Coronary artery (tissue), 2 donors: ENCODE data around the gene ATP5MG.

Source experiments
- DNase-seq: peaks from one replicate; pipeline ENCODE4 v3.0.0-alpha.2; 2017; ENCODE audit warnings: low spot score
- H3K27ac ChIP-seq, 2 donors: fragments of 200-600 bp; sonication (generic); one replicate each; pipeline ENCODE4 v1.5.1; 2016 to 2019
- H3K4me3 ChIP-seq: fragments of 200-600 bp; sonication (generic); 2 replicates; pipeline ENCODE4 v1.5.1; 2016; ENCODE audit warnings: mild to moderate bottlenecking, moderate library complexity
- TF ChIP-seq, protein P1 (sequence below): fragments of 200-600 bp; sonication (generic); IDR thresholded peaks from one replicate; pipeline ENCODE4 v1.5.1; 2019; ENCODE audit warnings: antibody characterized with exemption

The ATP5MG gene

DNA sequence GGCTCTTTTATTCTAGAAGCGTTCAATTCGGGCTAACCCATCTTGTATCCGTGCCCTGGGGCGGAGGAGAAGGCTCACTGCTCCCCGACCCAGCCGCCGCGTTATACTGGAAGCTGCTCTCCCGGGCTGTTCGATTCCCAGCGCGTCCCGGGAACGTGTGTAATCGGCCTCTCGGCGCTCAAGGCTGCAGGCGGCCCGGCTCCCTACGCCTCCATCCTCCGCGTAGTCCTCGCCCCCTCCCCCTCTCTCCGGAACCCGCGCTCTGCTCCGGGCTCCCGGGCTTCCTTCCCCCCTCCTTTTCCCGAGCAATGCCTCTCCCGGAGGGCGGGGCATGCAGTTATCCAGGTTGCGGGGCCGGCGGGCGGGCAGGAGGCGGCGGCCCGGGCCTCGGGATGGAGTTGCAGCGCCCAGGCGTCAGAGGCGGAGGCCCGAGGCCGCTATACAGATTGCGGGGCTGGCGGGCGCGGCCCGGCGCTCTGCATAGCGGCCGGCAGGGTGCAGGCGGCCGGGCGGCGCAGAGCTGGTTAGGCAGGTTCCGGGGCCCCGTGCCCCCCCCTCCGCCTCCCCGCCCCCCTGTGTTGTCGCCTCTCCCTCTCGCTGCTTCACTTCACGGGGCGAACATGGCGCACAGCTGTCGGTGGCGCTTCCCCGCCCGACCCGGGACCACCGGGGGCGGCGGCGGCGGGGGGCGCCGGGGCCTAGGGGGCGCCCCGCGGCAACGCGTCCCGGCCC lies 34.7 kb downstream of the ATP5MG start, which contains the start of gene KMT2A:
Gene KMT2A, plus strand, starts transcription at position 600 of the 732 bp plus-strand sequence. Its CDS starts 21 bp downstream, at position 621.
- DNase-seq, result peak; percentile 99
- peak within 1 kb of the TSS; percentile 92 for H3K4me3 ChIP-seq
- TF ChIP-seq, protein P1, sequence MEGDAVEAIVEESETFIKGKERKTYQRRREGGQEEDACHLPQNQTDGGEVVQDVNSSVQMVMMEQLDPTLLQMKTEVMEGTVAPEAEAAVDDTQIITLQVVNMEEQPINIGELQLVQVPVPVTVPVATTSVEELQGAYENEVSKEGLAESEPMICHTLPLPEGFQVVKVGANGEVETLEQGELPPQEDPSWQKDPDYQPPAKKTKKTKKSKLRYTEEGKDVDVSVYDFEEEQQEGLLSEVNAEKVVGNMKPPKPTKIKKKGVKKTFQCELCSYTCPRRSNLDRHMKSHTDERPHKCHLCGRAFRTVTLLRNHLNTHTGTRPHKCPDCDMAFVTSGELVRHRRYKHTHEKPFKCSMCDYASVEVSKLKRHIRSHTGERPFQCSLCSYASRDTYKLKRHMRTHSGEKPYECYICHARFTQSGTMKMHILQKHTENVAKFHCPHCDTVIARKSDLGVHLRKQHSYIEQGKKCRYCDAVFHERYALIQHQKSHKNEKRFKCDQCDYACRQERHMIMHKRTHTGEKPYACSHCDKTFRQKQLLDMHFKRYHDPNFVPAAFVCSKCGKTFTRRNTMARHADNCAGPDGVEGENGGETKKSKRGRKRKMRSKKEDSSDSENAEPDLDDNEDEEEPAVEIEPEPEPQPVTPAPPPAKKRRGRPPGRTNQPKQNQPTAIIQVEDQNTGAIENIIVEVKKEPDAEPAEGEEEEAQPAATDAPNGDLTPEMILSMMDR, result no peak
- H3K27ac ChIP-seq, result peak within 1 kb of the TSS; percentile 90 to 94

DNA sequence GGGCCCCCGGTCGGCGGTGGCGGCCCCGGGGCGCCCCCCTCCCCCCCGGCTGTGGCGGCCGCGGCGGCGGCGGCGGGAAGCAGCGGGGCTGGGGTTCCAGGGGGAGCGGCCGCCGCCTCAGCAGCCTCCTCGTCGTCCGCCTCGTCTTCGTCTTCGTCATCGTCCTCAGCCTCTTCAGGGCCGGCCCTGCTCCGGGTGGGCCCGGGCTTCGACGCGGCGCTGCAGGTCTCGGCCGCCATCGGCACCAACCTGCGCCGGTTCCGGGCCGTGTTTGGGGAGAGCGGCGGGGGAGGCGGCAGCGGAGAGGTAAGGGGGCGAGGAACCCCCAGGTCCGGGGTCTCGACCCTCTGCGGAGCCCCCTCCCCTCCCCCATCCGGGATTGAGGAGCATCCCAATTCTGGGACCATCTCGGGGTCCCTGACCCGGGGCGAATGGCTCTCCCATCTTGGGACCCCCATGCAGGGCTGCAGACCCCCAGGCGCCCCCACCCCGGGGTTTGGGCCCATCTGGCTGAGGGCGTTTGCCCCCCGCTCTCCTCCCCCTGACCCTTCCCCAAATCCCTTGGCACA lies 35.3 kb downstream of the ATP5MG start:
- peak overlapping the region; percentile 92 for H3K4me3 ChIP-seq
- TF ChIP-seq, protein P1, result no peak
- peak overlapping the region; percentile 90 to 94 for H3K27ac ChIP-seq
- DNase-seq, result peak; percentile 73

DNA sequence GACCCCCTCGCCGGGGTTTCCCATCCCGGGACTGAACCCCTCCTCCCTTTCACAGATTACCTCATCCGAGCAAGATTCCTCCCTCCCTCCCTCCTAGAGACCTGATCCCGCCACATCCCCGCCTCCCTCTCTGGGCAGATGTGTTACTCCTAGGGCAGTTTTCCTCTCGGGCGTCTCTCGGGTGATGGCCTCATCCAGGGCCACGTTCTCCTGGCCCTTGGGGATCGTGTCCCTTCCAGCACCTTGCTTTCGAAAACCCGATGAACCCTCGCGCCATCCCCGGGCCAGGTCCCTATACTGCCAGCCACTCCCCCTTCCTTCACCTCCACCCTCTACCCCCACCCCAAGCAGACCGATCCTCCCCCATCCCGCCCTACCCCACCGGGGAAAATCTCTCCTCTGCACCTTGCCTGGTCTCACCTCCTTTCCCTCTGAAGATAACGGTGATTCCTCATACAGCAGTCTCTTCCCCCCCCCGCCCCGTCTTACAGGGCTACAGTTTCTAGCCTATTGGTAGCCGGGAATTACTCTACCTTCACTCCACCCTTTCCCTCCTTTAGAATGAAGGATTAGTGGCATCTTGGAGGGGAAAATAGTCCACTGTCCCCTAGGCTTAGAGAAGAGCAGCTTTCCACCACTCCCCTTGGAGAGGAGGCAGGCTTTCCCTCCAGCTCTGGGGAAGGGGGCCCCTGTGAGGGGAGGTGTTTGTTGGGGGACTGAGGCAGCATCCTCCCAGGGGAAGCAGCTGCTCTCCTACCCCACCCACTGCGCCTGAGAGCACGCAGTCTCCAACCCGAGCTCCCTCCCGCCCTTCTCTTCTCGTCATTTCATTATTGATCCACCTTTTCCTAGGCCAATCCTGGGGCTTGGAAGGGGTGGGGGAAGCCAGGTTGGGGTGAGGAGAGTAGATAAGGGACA lies 36.1 kb downstream of the ATP5MG start:
- peak overlapping the region; percentile 90 to 94 for H3K27ac ChIP-seq
- DNase-seq, result peak; percentile 77
- H3K4me3 ChIP-seq, result peak overlapping the region; percentile 92
- TF ChIP-seq, protein P1, result no peak

DNA sequence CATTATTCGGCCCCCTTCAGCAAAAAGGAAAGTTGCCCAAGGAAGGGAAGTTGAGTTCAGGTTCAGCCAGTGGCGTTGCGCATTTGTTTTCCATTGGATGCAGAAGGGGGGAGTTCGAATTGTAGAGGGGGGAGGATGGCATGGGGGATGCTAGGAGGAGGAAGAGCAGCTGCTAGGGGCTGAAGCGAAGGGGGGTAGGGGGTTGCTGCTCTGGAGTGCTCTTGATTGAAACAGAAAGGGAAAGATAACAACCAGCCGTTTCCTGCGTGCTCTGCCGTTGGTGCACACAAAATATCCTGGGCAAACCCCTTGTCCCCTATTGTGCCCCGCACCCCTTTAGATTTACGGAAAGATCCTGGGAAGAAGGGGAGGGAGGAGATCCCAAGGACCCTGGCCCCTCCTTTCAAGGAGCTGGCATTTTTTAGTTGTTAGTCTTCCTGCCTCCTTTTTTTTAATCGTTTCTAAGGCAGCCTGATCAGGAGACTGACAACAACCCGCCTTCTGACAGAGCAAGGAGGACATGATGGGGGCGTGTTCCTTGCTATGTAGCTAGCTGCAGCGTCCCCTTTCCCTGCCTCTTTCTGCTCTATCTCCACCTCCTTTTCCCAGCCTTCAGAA lies 37.0 kb downstream of the ATP5MG start:
- TF ChIP-seq, protein P1, result no peak
- Histone ChIP-seq H3K27ac (peak overlapping the region; percentile 90 to 94), H3K4me3 (peak overlapping the region; percentile 92)
- DNase-seq, result peak; percentile 77

DNA sequence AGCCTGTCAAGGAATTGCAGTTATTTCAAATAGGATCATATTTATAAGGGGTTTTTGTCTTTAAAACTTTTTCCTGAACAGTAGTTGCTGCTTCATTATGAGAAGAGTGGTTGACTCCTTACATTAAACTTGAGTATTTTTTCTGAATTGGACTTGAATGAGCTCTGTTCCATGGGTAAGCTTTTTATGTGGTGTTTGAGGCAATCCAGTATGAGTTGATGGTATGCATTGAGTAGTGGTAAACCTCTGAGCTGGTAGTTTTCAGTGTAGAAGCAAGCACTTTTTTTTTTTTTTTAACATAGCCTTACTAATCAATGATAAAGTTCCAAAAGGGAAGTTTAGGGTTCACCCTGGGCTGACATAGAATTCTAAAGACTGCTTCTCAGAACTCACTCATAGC lies 38.2 kb downstream of the ATP5MG start:
- H3K27ac ChIP-seq, result no peak overlapping the region
- DNase-seq, result no peak
- no peak overlapping the region for H3K4me3 ChIP-seq
- TF ChIP-seq, protein P1, result no peak

DNA sequence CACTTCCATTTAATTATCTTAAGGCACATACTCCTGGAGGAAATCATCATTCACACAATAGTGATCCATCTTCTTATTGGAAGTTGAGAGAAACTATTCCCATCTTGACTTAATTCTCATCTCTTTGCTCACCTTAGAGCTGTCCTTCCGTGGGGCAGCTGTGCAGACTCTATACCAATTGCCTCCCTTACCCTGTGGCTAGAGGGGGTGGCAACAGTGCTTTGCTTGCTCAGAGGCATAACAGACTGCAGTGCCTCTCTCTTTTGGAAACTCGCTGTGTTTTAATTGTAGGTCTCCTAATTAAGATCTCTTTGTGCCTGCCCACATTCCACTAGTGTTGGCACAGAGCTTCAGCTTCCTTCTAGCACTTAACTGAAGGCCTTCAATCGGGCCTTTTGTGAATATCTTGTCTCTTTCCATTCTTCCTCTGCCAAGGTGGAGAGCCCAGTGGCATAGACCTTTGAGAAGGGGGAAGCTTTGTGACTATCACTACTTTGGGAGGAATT lies 40.4 kb downstream of the ATP5MG start:
- TF ChIP-seq, protein P1, result no peak
- H3K27ac ChIP-seq, result no peak overlapping the region
- DNase-seq, result no peak
- H3K4me3 ChIP-seq, result no peak overlapping the region
